Heart left ventricle (tissue), 13 donors: ENCODE measurements around the gene PPM1J.

Experiments used
- CTCF ChIP-seq, 12 donors: fragments of 200-600 bp; sonication (generic) in 4 of 12; IDR thresholded peaks; one replicate each; pipeline versions ENCODE4 v1.5.0 to v1.8.0; 2018 to 2022; ENCODE audit warnings: antibody characterized with exemption in 12 of 12, mild to moderate bottlenecking in 5 of 12
- POLR2A ChIP-seq, 2 donors: fragments of 450-650 bp; IDR thresholded peaks; one replicate each; pipeline ENCODE4 v1.6.1; 2017; ENCODE audit warnings: antibody characterized with exemption in 2 of 2, mild to moderate bottlenecking in 2 of 2, moderate library complexity in 2 of 2
- donor health status: ischemic (EF 13 %, LVEDD 7.1; RV severe dilation, severe dysfunction).
- donor health status: DM: no; HTN: yes; CAD: no.
- donor health status: DM: no; HTN: no; CAD: no.
- donor health status: ischemic (EF 25% LVEDD 6.9; RV normal size, moderate dysfunction).
- donor health status: ischemic (EF 25% LVEDD 5.7; RV mildly dilated, moderate dysfunction).
- donor health status: ischemic (EF 35%, LVEDD 5.7; RV mildly dilated, moderate dysfunction).
- donor health status: nonischemic (EF 11% LVEDD 7.7; RV severe dilation, severe dysfunction).
- donor health status: DM: yes; HTN: yes; CAD: no.
- donor health status: PGD.
- donor health status: ischemic (EF 29% LVEDD 5.4; RV normal size, mild dysfunction).
- donor health status: nonischemic (EF 23%, LVEDD 6.1; RV moderate dilation, normal function).

DNA sequence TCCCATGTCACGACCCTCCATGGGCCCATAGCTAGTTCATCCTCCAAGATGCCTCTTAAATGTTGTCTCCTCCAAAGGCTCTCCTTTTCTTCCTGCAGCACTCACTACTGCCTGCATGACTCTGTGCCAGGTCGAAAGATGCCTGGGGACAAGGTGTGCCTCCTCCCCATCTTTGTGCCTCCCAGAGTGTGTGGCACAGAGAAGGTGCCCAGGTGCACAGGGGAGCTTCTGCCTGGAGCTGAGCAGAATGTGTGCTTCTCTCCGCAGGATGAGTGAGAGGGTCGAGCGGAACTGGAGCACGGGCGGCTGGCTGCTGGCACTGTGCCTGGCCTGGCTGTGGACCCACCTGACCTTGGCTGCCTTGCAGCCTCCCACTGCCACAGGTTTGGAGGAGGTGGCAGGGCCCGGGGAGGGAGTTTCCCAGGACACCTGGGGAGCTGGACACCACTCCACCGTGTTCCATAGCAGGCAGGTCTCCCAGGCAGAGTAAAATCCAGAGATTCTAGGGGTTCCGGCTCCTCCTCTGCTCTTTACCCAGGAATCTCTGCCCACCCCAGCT lies 6.9 kb upstream of the PPM1J start:
- TF ChIP-seq CTCF (IDR thresholded peaks at IDR 0.05) (no peak), POLR2A (IDR thresholded peaks at IDR 0.05) (no peak)
